Trophoblast cell (in vitro differentiated cells and primary cell): Measurements from ENCODE around the gene RBM33.

Source experiments
- DNase-seq, 2 donors: peaks; one replicate each; pipeline ENCODE4 v3.0.0-alpha.2; 2016
- H2AFZ ChIP-seq: 2 replicates; pipeline ENCODE4 v1.6.1; 2013; ENCODE audit warnings: low read length, moderate library complexity, mild to moderate bottlenecking; ENCODE audit not compliant: insufficient read depth, poor library complexity
- H2AK5ac ChIP-seq: 2 replicates; pipeline ENCODE4 v1.6.1; 2013; ENCODE audit warnings: mild to moderate bottlenecking, low read length
- H2BK120ac ChIP-seq: 2 replicates; pipeline ENCODE4 v1.6.1; 2013; ENCODE audit warnings: low read length, mild to moderate bottlenecking, moderate library complexity; ENCODE audit not compliant: insufficient read depth, poor library complexity
- H2BK12ac ChIP-seq: 2 replicates; pipeline ENCODE4 v1.6.1; 2013; ENCODE audit warnings: mild to moderate bottlenecking, low read length, moderate library complexity
- H2BK5ac ChIP-seq: 2 replicates; pipeline ENCODE4 v1.6.1; 2013; ENCODE audit warnings: low read length, low read depth, moderate library complexity, mild to moderate bottlenecking; ENCODE audit not compliant: poor library complexity
- H3K14ac ChIP-seq: 2 replicates; pipeline ENCODE4 v1.6.1; 2013; ENCODE audit warnings: mild to moderate bottlenecking, low read length
- H3K18ac ChIP-seq: 2 replicates; pipeline ENCODE4 v1.6.1; 2013; ENCODE audit warnings: mild to moderate bottlenecking, low read length
- H3K23ac ChIP-seq: 2 replicates; pipeline ENCODE4 v1.6.1; 2013; ENCODE audit warnings: low read length
- H3K27ac ChIP-seq: 2 replicates; pipeline ENCODE4 v1.5.1; 2013; ENCODE audit warnings: low read depth, mild to moderate bottlenecking, inconsistent platforms, low read length, moderate library complexity
- H3K27me3 ChIP-seq: 2 replicates; pipeline ENCODE4 v1.6.1; 2013; ENCODE audit warnings: inconsistent platforms, mild to moderate bottlenecking, low read length, moderate library complexity; ENCODE audit not compliant: insufficient read depth
- H3K36me3 ChIP-seq, 2 experiments: 1 replicate in 1 of 2; 2 replicates in 1 of 2; pipeline ENCODE4 v1.6.1; 2013; ENCODE audit warnings: low read length in 2 of 2, mild to moderate bottlenecking in 2 of 2, moderate library complexity in 1 of 2; ENCODE audit not compliant: insufficient read depth in 2 of 2, control insufficient read depth in 1 of 2
- H3K4ac ChIP-seq: 2 replicates; pipeline ENCODE4 v1.6.1; 2013; ENCODE audit warnings: low read depth, mild to moderate bottlenecking, low read length, moderate library complexity
- H3K4me1 ChIP-seq, 2 experiments: 1 replicate in 1 of 2; 2 replicates in 1 of 2; pipeline ENCODE4 v1.6.1; 2013; ENCODE audit warnings: low read length in 2 of 2, mild to moderate bottlenecking in 2 of 2, moderate library complexity in 1 of 2; ENCODE audit not compliant: insufficient read depth in 2 of 2, control insufficient read depth in 1 of 2
- H3K4me2 ChIP-seq: 2 replicates; pipeline ENCODE4 v1.6.1; 2013; ENCODE audit warnings: inconsistent platforms, mild to moderate bottlenecking, low read length, moderate library complexity
- H3K4me3 ChIP-seq: 2 replicates; pipeline ENCODE4 v1.5.1; 2013; ENCODE audit warnings: mild to moderate bottlenecking, low read depth, low read length, inconsistent platforms
- H3K79me1 ChIP-seq: one replicate; pipeline ENCODE4 v1.6.1; 2013; ENCODE audit warnings: low read length
- H3K79me2 ChIP-seq: 2 replicates; pipeline ENCODE4 v1.6.1; 2013; ENCODE audit warnings: low read length, mild to moderate bottlenecking; ENCODE audit not compliant: control insufficient read depth, insufficient read depth, poor library complexity
- H3K9ac ChIP-seq: 2 replicates; pipeline ENCODE4 v1.6.1; 2013; ENCODE audit warnings: mild to moderate bottlenecking, low read length
- H3K9me3 ChIP-seq: 2 replicates; pipeline ENCODE4 v1.6.1; 2013; ENCODE audit warnings: low read depth, mild to moderate bottlenecking, control low read depth, inconsistent platforms, low read length; ENCODE audit not compliant: insufficient read depth
- H4K12ac ChIP-seq: 2 replicates; pipeline ENCODE4 v1.6.1; 2013; ENCODE audit warnings: low read depth, mild to moderate bottlenecking, low read length, moderate library complexity
- H4K8ac ChIP-seq: 2 replicates; pipeline ENCODE4 v1.6.1; 2013; ENCODE audit warnings: low read depth, mild to moderate bottlenecking, low read length, moderate library complexity
- H4K91ac ChIP-seq: one replicate; pipeline ENCODE4 v1.6.1; 2013; ENCODE audit warnings: low read depth, mild to moderate bottlenecking, low read length, moderate library complexity
- WGBS: extraction: QIAGEN DNeasy Blood & Tissue Kit; methylation state at CpG from one replicate; pipeline ENCODE4 v1.1.7; 2013; ENCODE audit warnings: missing lambda C conversion rate; ENCODE audit not compliant: insufficient read length, insufficient coverage; ENCODE audit errors: extremely low coverage; 5-methylcytosine and 5-hydroxymethylcytosine counted together

The RBM33 gene

GRCh38 chr7:155745737-155746136 is 101.3 kb downstream of the RBM33 start:
- no CpG with 5 or more reads among the region's 9 CpGs for WGBS
- H3K79me2 ChIP-seq = no peaks in the 10 kb centered on the region
- H4K91ac ChIP-seq = no peak overlapping the region
- no peak overlapping the region for H3K9ac ChIP-seq
- H4K8ac ChIP-seq = no peak overlapping the region
- peaks cover 1% of the 10 kb centered on the region for H3K9me3 ChIP-seq
- no peak overlapping the region for H2BK5ac ChIP-seq
- H3K79me1 ChIP-seq = no peaks in the 10 kb centered on the region
- no peak overlapping the region for H3K14ac ChIP-seq
- peaks cover 20 to 24% of the 10 kb centered on the region in 2 experiments for H3K36me3 ChIP-seq
- H3K4me1 ChIP-seq = no peaks in the 10 kb centered on the region
- no peak overlapping the region for H2BK120ac ChIP-seq
- no peak overlapping the region for H3K18ac ChIP-seq
- no peak for DNase-seq
- no peak overlapping the region for H3K4ac ChIP-seq
- no peak overlapping the region for H3K4me3 ChIP-seq
- no peak overlapping the region for H3K27ac ChIP-seq
- H2AK5ac ChIP-seq = no peak overlapping the region
- no peak overlapping the region for H2BK12ac ChIP-seq
- H3K27me3 ChIP-seq = no peaks in the 10 kb centered on the region
- no peak overlapping the region for H2AFZ ChIP-seq
- H4K12ac ChIP-seq = no peak overlapping the region
- H3K4me2 ChIP-seq = no peak overlapping the region
- H3K23ac ChIP-seq = no peak overlapping the region

GRCh38 chr7:155746188-155746587 is 101.7 kb downstream of the RBM33 start:
- no peak overlapping the region for H2BK5ac ChIP-seq
- no peak overlapping the region for H3K18ac ChIP-seq
- no CpG with 5 or more reads among the region's 2 CpGs for WGBS
- H3K9me3 ChIP-seq = peaks cover 1% of the 10 kb centered on the region
- H3K36me3 ChIP-seq = peaks cover 18 to 24% of the 10 kb centered on the region in 2 experiments
- no peak overlapping the region for H2BK120ac ChIP-seq
- no peak overlapping the region for H3K4me2 ChIP-seq
- H2AK5ac ChIP-seq = no peak overlapping the region
- no peak overlapping the region for H3K27ac ChIP-seq
- no peaks in the 10 kb centered on the region for H3K4me1 ChIP-seq
- H4K8ac ChIP-seq = no peak overlapping the region
- no peak overlapping the region for H4K91ac ChIP-seq
- no peak overlapping the region for H3K4ac ChIP-seq
- H3K9ac ChIP-seq = no peak overlapping the region
- H3K27me3 ChIP-seq = no peaks in the 10 kb centered on the region
- H2BK12ac ChIP-seq = no peak overlapping the region
- H3K14ac ChIP-seq = no peak overlapping the region
- H3K23ac ChIP-seq = no peak overlapping the region
- H3K79me1 ChIP-seq = no peaks in the 10 kb centered on the region
- no peak overlapping the region for H4K12ac ChIP-seq
- no peaks in the 10 kb centered on the region for H3K79me2 ChIP-seq
- no peak for DNase-seq
- H2AFZ ChIP-seq = no peak overlapping the region
- no peak overlapping the region for H3K4me3 ChIP-seq

DNA sequence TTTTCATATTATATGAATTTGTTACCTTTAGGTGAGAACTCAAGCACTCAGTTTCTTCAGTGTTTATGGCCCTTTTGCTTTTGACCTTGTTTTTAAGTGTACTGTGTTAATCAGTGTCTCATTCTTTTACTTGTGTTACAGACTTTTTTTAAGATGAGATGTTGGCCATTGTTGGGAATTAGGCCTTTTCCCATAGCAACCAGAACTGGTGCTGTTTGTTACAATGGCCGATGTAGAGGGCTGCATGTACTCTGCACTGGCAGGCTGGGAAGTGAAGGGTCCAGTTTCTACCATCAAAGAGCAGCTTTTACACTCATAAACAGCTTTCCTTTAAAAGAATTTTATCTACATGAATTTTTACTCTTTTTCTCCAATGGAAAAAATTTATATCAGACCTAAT is 102.7 kb downstream of the RBM33 start:
- Histone ChIP-seq H3K79me1 (no peaks in the 10 kb centered on the region), H3K23ac (no peak overlapping the region), H3K27me3 (no peaks in the 10 kb centered on the region), H4K8ac (no peak overlapping the region), H4K91ac (no peak overlapping the region), H3K18ac (no peak overlapping the region), H3K9ac (no peak overlapping the region), H2BK5ac (no peak overlapping the region), H2AFZ (no peak overlapping the region), H3K36me3 (peaks cover 14 to 20% of the 10 kb centered on the region in 2 experiments), H3K14ac (no peak overlapping the region), H3K79me2 (no peaks in the 10 kb centered on the region), H3K4ac (no peak overlapping the region), H2BK120ac (no peak overlapping the region), H2BK12ac (no peak overlapping the region), H3K4me2 (no peak overlapping the region), H2AK5ac (no peak overlapping the region), H3K9me3 (peaks cover 1% of the 10 kb centered on the region), H3K27ac (no peak overlapping the region), H3K4me3 (no peak overlapping the region), H3K4me1 (no peaks in the 10 kb centered on the region), H4K12ac (no peak overlapping the region)
- DNase-seq = no peak
- no CpG with 5 or more reads among the region's 1 CpG for WGBS

DNA sequence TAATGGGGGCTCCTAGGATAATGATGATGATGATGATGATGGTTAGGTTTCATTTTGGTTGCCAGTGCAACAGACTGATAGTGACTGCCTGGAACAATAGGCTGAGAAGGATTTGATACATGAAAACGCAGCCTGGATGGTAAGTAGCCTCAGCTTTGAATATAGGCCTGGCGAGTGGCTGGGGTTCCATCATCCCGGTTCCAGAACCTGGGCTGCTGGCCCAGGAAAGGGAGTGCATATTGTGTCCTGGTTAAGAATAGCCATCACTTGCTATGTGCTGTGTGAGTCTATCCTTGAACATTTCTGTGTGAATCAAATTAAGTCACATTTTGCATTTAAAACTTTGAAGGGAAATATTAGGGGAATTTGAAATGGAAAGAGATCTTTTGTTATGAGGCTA is 105.1 kb downstream of the RBM33 start:
- Histone ChIP-seq H3K4ac (no peak overlapping the region), H3K79me2 (no peaks in the 10 kb centered on the region), H2AK5ac (no peak overlapping the region), H2AFZ (no peak overlapping the region), H4K91ac (no peak overlapping the region), H4K12ac (no peak overlapping the region), H3K14ac (no peak overlapping the region), H3K9ac (no peak overlapping the region), H3K9me3 (peaks cover 1% of the 10 kb centered on the region), H3K27me3 (no peaks in the 10 kb centered on the region), H4K8ac (no peak overlapping the region), H2BK120ac (no peak overlapping the region), H3K18ac (no peak overlapping the region), H2BK12ac (no peak overlapping the region), H2BK5ac (no peak overlapping the region), H3K23ac (no peak overlapping the region), H3K27ac (no peak overlapping the region), H3K4me3 (no peak overlapping the region), H3K79me1 (no peaks in the 10 kb centered on the region), H3K36me3 (peaks cover 8 to 16% of the 10 kb centered on the region in 2 experiments), H3K4me2 (no peak overlapping the region), H3K4me1 (peaks cover 0 to 2% of the 10 kb centered on the region in 2 experiments)
- DNase-seq = no peak
- no CpG with 5 or more reads among the region's 3 CpGs for WGBS
